NCI-H1092 treated with DMSO at 0.1 percent for 48 hours (cell line): ENCODE data around the gene STARD5.

ENCODE experiments used
- DNase-seq: peaks from one replicate; lab custom pipeline; 2025; lab: John Stamatoyannopoulos, UW

The STARD5 gene

GRCh38 chr15:81292523-81293001, 31.4 kb downstream of the STARD5 start:
- DNase-seq: no peak

- no peak for DNase-seq
These were observed 31.9 kb downstream of the STARD5 start for GRCh38 chr15:81291916-81292522.

GRCh38 chr15:81289910-81290309, 34.0 kb downstream of the STARD5 start:
- no peak for DNase-seq

GRCh38 chr15:81288616-81289015, 35.3 kb downstream of the STARD5 start:
- no peak for DNase-seq

DNA sequence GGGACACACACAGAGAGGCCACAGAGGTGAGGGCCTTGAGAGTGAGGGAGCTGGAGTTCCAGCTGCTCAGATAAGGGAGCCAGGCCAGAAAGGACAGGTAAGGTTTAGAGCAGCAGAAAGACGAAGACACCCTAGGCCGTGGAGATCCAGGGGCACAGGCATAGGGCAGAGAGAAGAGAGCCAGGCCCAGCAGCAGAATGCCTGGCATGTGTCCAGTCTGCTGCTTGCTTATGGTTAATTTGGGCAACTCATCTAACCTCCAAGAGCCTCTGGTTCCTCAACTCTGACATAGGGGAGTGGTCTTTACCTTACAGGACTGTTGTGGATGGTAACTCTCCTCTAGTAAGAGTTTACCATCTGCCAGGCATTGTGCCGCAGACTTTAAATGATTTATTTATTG, 35.9 kb downstream of the STARD5 start:
- no peak for DNase-seq

DNA sequence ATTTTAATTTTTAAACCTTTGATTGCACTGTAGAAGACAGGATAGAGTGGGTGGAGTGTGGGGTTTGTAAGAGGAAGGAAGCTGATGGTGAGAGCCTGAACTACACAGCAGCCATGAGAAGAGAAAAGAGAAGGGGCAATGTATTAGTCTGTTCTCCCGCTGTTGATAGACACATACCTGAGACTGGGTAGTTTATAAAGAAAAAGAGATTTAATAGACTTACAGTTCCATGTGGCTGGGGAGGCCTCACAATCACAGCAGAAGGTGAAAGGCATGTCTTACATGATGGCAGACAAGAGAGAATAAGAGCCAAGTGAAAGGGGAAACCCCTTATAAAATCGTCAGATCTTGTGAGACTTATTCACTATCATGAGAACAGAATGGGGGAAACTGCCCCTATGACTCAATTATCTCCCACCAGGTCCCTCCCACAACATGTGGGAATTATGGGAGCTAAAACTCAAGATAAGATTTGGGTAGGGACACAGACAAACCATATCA, 37.3 kb downstream of the STARD5 start:
- DNase-seq: no peak

DNA sequence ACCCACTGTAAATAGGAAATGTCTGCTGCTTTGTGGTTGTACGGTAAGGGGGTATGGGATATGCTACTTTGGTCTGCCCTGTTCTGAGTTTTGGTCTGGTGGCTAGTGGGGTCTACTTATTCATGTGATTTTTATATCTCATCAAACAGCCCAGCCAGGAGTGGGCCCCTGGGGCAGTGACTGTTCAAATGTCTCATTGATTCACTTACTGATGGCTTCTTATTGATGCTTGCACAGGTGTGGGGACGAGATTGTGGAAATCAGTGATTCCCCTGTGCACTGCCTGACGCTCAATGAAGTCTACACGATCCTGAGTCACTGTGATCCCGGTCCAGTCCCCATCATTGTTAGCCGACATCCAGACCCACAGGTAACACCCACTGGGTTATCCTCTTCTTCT, 38.5 kb downstream of the STARD5 start:
- no peak for DNase-seq

GRCh38 chr15:81284256-81285031, 39.5 kb downstream of the STARD5 start:
- no peak for DNase-seq

DNA sequence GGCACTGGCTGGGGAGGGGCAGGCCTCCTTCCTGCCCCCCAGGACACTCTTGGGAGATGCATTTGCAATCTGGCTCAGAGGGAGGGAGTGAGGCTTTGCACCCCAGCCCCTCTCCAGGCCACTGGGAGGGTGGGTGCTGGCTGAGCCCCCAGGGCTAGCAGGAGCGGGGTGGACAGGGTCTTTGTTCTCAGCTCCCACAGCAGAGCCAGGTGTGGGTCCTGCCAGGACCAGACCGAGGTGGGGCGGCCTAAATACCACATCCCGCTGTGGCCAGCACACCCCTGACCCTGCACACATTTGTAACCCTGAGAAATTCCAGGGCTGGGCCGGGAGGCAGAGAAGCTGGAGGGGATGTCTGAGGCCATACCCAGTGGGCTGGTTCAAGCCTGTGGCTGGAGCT, 41.0 kb downstream of the STARD5 start:
- DNase-seq: no peak

- DNase-seq: no peak
These were observed 41.4 kb downstream of the STARD5 start for GRCh38 chr15:81282606-81282895.

- no peak for DNase-seq
These were observed 42.0 kb downstream of the STARD5 start for GRCh38 chr15:81281766-81282605.

DNA sequence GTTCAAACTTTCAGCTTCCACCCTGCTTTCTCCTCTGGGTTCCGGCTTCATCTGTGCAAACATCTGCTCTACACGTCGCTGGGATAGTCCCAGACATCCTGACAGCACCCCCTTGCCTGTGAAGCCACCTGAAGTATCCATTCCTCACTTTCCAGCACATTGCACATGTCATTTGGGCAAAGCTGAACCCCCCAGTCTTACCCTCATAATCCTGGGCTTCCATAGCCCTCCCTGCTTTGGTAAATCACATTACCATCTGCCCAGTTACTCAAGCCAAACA, 42.5 kb downstream of the STARD5 start:
- DNase-seq: no peak

DNA sequence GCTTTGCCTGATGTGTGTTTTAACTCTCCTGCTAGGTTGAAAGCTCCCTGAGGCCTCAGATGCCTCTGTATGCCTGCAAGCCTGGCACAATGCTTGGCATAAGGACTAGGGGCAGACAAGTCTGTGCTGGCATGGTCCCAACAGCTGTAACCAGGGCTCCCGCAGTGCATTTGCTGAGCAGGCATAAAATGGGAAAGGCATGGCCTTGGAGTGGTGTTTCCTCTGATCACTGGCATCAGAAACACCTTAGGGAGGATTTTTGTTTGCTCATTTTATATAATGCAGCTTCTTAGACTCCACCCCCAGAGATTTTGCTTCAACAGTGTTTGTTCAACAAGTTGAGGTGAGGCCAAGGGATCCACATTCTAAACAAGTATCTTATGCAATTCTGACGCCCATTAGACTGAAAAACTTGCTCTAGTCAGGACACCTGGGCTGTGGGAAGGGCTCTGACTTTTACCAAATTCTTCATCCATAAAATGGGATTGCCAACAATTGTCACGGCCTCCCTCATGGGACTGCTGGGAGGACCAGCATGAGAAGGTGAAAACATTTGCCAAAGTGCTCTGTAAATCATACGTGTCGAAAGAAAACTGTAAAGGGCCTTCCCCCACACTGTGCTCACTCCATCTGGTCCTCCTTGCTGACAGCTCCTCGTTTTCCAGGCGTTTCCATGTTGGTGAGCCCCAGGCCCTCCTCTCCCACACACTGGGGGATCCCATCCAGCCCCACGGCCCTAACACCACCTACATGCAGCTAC, 43.1 kb downstream of the STARD5 start:
- DNase-seq: no peak

GRCh38 chr15:81279621-81280485, 44.1 kb downstream of the STARD5 start:
- no peak for DNase-seq

DNA sequence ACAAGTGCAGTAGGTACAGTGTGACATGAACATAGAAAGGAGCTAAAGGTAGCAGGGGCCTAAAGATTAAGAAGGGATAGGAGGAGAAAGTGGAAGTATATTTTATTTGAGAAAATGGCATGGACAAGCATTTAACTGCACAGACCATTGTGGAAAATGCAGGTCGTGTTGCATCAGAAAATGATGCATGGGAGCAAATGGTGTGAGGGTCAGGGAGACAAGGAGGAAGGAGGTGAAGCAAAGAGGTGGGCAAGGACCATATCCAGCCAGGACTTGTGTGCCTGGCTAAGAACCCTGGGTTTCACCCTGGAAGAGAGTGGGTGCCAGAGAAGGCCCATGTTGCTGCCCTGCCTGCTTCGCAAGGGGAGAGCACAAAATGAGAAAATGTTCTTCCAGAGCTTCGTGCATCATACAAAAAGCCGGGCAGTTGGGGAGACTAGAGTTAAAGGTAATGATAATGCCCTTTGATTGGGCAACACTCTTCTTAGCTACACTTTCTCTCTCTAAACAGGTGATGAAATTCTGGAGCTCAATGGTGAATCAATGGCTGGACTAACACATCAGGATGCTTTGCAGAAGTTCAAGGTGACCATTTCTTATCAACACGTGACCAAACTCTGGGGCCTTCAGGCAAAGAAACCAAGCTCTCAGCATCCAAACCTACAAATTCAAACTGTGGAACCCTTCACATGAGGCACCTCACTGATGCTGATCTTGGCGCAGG, 45.5 kb downstream of the STARD5 start:
- DNase-seq: no peak

- no peak for DNase-seq
These were observed 46.1 kb downstream of the STARD5 start for GRCh38 chr15:81277851-81278250.

DNA sequence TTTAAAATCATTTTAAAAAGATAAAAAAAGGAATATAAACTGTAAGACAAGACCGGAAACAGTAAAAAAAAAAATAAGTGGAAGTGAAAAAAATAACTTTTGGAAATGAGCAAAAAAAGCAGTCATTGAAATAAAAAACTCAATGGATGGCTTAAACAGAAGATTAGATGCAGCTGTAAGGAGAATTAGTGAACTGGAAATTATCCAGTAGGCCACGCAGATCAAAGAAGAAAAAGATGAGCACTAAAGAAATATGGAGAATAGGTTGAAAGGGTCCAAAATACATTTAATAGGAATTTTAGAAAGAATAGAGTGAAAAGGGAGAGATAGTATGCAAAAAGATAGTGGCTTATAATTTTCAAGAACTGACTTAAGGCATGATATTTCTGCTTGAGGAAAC, 47.0 kb downstream of the STARD5 start:
- DNase-seq: no peak

GRCh38 chr15:81275711-81276392, 48.1 kb downstream of the STARD5 start:
- no peak for DNase-seq

- peak; percentile 34 for DNase-seq
These were observed 48.8 kb downstream of the STARD5 start for GRCh38 chr15:81274931-81275707.
